ENCODE measurements around the gene FBN1. TPM values are rescaled to one million over a fixed set of nuclear protein-coding genes. Genes with fewer than 3 reads are reported as not detected.

The FBN1 gene
- total and polyA plus RNA-seq, 2 experiments from 2014 or later, result 2.1 to 5.3 TPM

DNA sequence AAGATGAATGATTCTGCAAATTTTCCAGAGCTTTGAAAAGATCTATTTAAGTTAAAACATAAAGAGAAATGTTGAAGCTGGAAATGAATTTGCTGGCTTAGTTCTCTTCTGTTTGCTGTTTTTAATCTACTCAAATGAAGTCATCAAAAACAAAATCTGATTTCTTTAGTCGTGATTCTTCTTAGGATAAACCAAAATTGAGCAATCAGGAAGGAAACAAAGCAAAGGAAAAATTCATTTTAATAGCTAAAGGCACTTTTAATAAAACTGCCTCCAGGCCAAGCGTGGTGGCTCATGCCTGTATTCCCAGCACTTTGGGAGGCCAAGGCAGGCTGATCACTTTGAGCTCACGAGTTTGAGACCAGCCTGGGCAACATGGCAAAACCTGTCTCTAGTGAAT, 223.1 kb downstream of the FBN1 start:
- H3K36me3 ChIP-seq, result no peaks in the 10 kb centered on the region
- DNase-seq (ENCODE audit: low read depth in 1 of 2, low spot score in 1 of 2), result no peak
- no peak overlapping the region for H3K27ac ChIP-seq
- no peak overlapping the region for H3K4me3 ChIP-seq
- TF ChIP-seq CTCF (IDR thresholded peaks at IDR 0.05; ENCODE audit: low read depth, low read length), result no peak
- no peaks in the 10 kb centered on the region for H3K9me3 ChIP-seq (ENCODE audit: low read depth)
- H3K4me1 ChIP-seq (ENCODE audit: low read depth), result no peaks in the 10 kb centered on the region
- no peaks in the 10 kb centered on the region for H3K27me3 ChIP-seq

DNA sequence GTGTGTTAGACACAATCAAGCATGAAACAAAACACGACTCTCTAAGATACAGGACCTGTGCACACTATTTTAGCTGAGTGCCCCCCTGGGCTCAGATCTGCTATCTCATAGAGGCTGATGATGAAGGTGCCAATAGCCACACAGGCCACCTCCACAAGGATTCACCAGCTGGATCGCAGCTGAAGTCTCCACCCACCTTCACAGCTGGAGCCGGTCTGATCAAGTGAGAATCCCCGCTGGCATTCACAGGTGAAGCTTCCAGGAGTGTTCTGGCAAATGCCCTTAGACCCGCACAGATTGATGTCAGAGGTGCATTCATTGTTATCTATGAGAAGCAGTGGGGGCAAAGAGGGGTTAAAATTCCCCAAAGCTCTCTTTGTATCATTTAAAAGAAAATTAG, 224.1 kb downstream of the FBN1 start:
- Histone ChIP-seq H3K9me3 (ENCODE audit: low read depth) (no peaks in the 10 kb centered on the region), H3K27ac (no peak overlapping the region), H3K27me3 (no peaks in the 10 kb centered on the region), H3K36me3 (no peaks in the 10 kb centered on the region), H3K4me3 (no peak overlapping the region), H3K4me1 (ENCODE audit: low read depth) (no peaks in the 10 kb centered on the region)
- TF ChIP-seq CTCF (IDR thresholded peaks at IDR 0.05; ENCODE audit: low read depth, low read length), result no peak
- DNase-seq (ENCODE audit: low read depth in 1 of 2, low spot score in 1 of 2), result no peak

- Histone ChIP-seq H3K4me3 (no peak overlapping the region), H3K27ac (no peak overlapping the region), H3K9me3 (ENCODE audit: low read depth) (no peaks in the 10 kb centered on the region), H3K4me1 (ENCODE audit: low read depth) (no peaks in the 10 kb centered on the region), H3K27me3 (no peaks in the 10 kb centered on the region), H3K36me3 (no peaks in the 10 kb centered on the region)
- peak in 1 of 2 donors; percentile 8 for DNase-seq (ENCODE audit: low read depth in 1 of 2, low spot score in 1 of 2)
- no peak for TF ChIP-seq CTCF (IDR thresholded peaks at IDR 0.05; ENCODE audit: low read depth, low read length)
Observed at GRCh38 chr15:48419896-48420295, 225.6 kb downstream of the FBN1 start.

GRCh38 chr15:48418343-48418742, 227.2 kb downstream of the FBN1 start:
- no peaks in the 10 kb centered on the region for H3K9me3 ChIP-seq (ENCODE audit: low read depth)
- no peak for TF ChIP-seq CTCF (IDR thresholded peaks at IDR 0.05; ENCODE audit: low read depth, low read length)
- H3K4me3 ChIP-seq, result no peak overlapping the region
- H3K36me3 ChIP-seq, result no peaks in the 10 kb centered on the region
- no peaks in the 10 kb centered on the region for H3K27me3 ChIP-seq
- H3K4me1 ChIP-seq (ENCODE audit: low read depth), result no peaks in the 10 kb centered on the region
- H3K27ac ChIP-seq, result no peak overlapping the region
- DNase-seq (ENCODE audit: low read depth in 1 of 2, low spot score in 1 of 2), result no peak

DNA sequence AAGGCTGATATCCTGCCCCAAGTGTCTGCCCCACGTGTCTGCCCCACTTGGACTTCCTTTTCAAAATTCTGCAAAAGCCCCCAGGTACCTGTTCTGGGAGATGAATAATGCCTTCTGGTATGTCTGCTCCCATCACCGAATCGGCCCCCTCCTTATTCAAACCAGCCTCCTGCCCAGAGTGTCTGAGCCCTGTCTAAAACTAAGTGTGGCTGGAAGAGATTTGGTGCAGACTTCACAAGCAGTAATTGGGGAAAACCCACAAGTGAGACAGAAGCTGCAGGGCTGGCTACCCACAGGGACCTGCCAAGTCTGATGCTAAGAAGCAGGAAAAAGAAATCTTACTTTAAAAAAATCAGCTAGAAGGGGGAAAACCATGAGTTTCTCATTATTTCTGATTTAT, 229.2 kb downstream of the FBN1 start:
- TF ChIP-seq CTCF (IDR thresholded peaks at IDR 0.05; ENCODE audit: low read depth, low read length), result no peak
- H3K4me3 ChIP-seq, result no peak overlapping the region
- H3K27ac ChIP-seq, result no peak overlapping the region
- no peaks in the 10 kb centered on the region for H3K36me3 ChIP-seq
- no peaks in the 10 kb centered on the region for H3K27me3 ChIP-seq
- no peaks in the 10 kb centered on the region for H3K4me1 ChIP-seq (ENCODE audit: low read depth)
- no peak for DNase-seq (ENCODE audit: low read depth in 1 of 2, low spot score in 1 of 2)
- H3K9me3 ChIP-seq (ENCODE audit: low read depth), result no peaks in the 10 kb centered on the region
